Umbilical cord (tissue), 2 donors: Measurements from ENCODE around the gene PSMB5. TPM values are rescaled to one million over a fixed set of nuclear protein-coding genes. Genes with fewer than 3 reads are reported as not detected.

ENCODE experiments used
- DNase-seq: peaks from one replicate; pipeline ENCODE4 v3.0.0-alpha.2; 2015; ENCODE audit warnings: low spot score
- total RNA-seq: library from RNA; depleted of rRNA; stranded (reverse); fragments of >200 nt; gene quantifications from one replicate; pipeline ENCODE4 v1.2.3, GENCODE V29; 2014; ENCODE audit warnings: low replicate concordance; ENCODE audit not compliant: insufficient read depth

The PSMB5 gene
- total RNA-seq, 1 donor from 2014 or later, result 100 TPM

DNA sequence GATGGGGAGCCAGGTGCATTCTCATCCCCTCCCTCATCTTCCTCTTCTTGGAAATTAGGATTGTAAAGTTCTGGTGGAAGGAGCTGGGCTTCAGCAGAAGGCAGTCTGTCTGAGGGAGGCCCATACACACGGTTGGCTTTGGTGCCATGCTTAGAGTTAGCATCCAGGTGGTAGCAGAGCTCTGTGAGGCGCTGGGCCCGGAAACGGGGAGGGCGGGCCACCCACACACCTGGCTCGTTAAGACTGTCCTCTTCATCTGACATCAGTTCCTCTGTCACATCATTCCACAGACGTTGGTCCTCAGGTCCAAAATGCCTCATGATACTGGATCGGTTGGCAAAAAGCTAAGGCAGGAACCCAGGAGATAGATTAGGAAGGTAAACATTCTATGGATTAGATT, 47.4 kb downstream of the PSMB5 start:
- no peak for DNase-seq

GRCh38 chr14:22986508-22987054, 48.1 kb downstream of the PSMB5 start:
- peak; percentile 91 for DNase-seq

DNA sequence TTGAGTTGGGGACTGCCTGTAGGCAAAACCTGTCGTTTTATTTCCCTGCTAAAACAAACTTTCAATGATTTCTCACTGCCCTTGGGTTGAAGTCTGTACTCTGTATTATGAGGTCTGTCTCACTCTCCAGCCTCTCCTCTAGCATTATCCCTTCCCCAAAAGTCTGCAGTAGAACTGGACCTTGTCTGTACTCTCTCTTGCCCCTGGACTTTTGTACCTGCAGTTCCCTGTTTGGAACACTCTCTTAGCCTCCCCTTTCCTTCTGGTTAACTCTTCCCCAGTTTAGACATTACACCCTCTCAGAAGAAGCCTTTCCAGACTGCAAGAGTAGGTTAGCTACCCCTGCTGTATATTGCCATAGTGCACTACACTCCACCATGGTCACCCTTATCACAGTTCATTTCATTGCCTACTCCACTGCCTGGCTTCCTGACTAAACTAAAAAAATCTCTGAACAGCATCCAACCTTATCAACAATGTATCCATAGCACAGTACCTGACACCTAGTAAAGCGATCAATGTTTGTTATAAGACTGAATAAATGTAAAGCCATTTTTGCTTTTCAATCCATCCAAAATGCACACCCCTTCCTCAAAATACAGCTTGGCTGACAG, 48.7 kb downstream of the PSMB5 start:
- no peak for DNase-seq

DNA sequence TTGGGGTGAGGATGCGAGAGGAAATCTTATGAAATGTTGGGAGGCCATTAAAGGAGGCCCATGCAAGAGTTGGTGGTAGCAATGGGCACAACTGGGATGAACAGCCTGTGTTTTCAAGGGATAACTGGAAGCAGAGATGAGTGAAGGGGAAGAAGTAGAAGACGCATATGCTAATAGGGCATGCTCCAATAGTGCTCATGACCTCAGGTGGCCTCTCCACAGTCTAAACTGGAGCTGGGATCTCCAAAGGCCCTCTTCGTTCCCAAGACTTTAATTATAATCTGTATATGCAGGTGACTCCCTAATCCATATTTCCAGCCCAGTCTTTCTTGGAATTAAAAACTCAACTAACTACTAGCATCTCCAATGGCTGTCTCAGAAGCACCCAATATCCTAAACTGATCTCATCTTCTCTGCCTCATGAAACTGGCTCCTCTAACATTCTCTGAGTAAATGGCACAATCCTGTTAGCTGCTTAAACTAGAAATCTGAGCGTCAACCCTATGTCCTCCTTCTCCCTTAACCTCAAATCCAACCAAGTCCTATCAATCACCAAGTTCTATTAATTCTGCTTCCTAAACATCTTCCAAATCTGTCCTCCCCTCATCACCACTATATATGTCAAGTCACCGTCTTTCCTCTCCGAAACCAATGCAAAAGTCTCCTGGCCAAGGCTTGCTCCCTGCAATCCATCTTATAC, 49.6 kb downstream of the PSMB5 start:
- no peak for DNase-seq

GRCh38 chr14:22982477-22983245, 52.0 kb downstream of the PSMB5 start, which contains the start of gene AJUBA:
Gene AJUBA (minus strand): TSS chr14:22982551. CDS start chr14:22982266, 285 bp downstream.
- peak; percentile 97 for DNase-seq

- no peak for DNase-seq
Observed at GRCh38 chr14:22981876-22982476, 52.7 kb downstream of the PSMB5 start.

DNA sequence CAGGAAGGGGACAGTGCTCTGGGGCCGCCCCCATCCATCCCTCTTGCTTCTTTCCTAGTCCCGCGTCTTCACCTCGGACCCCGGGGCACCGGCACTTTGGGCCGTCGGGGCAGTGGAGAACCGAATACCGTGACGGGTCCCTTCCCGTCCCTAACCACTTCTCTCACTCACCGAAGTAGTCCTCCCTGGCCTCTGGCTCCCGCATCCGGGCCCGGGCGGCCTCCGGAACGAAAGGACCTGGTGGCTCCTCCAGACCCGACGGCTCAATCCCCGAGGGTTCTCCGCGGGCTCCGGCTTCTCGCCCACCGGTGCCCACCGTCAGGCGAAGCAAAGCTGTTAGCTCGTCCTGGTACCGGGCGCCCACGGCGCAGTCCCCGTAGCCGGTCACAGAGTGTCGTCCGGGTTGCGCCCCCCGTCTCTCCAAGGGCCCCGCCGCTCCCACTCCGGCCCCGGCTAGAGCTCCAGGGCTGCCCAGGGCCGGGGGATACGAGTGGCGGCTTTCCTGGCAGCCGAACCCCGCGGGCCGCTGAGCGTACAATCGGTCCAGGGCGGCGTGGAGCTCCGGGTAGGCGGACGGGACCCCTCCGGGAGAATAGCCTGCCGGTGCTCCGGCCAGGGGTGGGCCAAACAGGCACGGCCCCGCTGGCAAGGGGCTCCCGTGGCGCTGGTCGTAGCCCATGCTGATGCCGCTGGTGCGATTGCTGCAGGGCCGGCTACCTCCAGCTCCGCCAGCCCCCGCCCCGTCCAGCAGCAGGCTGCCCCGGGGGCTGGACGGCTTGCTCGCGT, 53.4 kb downstream of the PSMB5 start:
- no peak for DNase-seq

- DNase-seq, result peak; percentile 65
Observed at GRCh38 chr14:22980672-22981089, 54.0 kb downstream of the PSMB5 start.

- peak; percentile 35 for DNase-seq
Observed at GRCh38 chr14:22979748-22980392, 54.8 kb downstream of the PSMB5 start.

DNA sequence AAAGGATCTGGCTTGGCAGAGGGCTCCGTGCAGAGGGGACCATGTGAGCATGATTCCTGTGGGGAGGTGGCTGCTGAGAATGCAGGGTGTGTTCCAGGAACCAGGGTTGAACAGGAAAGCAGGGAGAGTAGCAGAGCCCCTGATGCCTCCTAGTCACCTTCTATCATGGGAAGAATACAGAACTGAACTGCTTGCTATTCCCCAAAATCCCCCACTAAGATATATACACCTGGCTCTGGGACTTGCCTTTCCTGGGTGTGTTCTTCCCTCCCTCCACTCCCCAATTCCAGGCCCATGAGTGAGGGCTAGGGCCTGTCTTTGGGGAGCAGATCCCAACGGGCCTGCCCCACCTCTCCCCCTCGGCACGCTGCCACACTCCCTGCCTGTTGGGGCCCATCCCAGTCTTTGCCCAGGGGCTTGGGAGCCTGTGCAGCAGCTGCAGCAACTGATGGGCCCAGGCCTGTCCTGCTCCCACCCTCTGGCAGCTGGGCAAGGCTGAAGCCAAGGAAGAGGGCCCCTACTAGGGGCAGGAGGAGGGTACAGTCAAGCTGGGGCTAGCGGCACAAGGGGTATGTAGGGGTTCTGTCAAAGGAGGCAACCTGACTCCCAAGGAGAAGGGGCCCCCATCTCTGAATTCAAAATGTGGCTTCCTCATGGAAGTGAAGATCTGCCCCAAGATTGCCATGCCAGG, 55.6 kb downstream of the PSMB5 start:
- DNase-seq, result peak; percentile 77

DNA sequence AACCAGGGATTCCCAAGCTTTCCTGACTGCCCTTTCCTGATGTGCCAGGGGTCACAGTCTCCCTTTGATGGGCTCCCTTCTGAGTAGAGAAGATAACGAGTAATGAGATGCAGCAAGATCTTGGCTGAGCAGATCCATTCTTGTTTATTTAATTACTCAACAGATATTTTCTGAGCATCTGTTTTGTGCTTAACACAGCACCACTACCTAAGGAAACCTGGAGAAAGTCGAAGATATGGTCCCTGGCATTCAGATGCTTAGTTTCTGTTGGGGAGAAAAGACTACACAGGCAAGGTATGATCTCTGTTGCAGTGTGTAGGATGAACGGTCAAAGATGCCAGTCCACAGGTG, 56.2 kb downstream of the PSMB5 start:
- DNase-seq, result no peak

DNA sequence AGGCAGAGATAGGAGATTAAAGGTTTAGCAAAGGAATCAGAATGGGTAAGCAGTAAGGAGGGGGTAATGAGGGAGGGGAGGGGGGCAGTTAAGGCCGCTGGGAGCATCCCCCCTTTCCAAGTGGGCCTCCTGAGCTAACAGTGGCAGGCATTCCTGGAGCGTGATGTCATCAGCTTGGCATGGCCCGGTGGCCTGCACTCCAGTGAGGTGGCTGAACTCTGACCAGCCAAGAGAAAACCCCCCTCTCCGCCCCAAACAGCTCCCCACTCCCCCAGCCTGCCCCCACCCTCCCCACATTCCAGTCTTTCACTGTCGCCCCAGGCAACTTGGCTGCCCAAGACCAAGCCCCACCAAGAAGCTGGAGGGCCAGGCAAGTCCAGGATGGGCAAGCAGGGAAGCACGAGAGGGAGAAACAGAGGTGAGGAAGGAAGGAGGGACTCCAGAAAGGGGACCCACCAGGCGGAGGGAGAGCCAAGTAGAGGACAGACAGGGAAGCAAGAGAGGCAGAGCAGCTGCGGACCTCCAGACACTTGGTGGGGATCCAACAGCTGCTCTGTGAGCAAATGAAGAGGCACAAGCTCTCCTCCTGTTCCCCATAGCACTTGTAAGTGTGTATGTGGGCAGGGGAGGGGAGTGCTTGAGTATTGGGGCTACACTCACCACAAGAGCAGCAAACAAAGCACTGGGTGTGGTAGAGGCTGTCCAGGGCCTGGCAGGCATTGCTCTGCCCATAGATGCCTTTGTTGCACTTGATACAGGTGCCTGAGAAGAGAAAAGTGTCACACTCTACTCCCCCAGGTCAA, 56.8 kb downstream of the PSMB5 start:
- DNase-seq, result peak; percentile 90

DNA sequence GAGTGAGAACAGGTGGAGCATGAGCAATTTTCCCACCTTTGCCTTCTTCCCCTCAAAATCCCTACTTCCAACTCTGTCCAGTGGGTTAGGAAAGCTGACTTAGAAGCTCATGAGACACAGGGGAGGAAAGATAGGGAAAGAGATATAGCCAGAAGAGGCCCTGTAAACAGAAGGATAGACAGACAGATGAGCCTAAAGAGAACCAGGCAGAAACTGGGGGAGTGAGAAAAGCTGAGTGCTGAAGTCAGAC, 57.3 kb downstream of the PSMB5 start:
- no peak for DNase-seq

DNA sequence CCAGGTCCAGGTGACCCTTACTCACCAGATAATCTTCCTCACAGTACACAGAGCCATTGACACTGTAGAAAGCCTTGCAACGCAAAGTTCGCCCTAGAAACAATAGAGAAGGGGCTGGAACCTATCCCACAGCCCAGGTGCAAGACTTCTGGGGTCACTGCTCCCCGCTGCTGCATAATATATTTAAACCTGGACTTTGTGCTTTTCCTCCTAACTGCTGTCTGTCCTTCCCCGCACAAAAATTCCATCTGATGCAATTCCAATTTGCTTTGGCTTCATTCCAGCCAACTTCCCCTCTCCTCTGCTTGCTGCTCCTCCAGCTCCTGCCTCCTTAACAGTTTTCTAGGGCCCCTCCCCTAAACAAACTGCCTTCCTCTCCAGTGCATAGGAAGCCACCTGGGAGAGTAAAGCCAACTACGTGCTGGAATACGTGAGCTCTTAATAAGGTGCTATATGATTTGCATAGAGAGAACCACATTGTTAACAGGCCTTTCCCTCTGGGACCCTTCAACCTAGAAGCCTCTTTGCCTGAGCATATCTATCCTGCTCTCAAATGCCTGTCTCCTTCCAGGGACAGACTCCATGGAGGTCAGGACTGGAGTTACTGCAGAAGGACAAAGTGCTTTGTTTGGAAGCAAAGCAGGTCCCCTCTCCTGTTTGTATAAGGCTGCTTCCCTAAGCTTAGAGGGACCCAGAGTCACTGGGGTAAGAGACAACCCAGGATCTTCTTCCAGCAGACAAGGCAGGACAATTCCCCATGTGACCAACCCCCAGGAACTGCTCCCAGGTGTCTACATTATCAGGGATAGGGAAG, 57.9 kb downstream of the PSMB5 start:
- peak; percentile 48 for DNase-seq
